ENCODE results near the gene FBP2.
"Not testable (repeated sequence)": the region's sequence is repeated elsewhere in the genome, so short reads cannot be mapped to it uniquely, and the experiment has no call there.

FBP2 gene

GRCh38 chr9:94557376-94557775 is 36.2 kb downstream of the FBP2 start:
- no peak for DNase-seq

DNA sequence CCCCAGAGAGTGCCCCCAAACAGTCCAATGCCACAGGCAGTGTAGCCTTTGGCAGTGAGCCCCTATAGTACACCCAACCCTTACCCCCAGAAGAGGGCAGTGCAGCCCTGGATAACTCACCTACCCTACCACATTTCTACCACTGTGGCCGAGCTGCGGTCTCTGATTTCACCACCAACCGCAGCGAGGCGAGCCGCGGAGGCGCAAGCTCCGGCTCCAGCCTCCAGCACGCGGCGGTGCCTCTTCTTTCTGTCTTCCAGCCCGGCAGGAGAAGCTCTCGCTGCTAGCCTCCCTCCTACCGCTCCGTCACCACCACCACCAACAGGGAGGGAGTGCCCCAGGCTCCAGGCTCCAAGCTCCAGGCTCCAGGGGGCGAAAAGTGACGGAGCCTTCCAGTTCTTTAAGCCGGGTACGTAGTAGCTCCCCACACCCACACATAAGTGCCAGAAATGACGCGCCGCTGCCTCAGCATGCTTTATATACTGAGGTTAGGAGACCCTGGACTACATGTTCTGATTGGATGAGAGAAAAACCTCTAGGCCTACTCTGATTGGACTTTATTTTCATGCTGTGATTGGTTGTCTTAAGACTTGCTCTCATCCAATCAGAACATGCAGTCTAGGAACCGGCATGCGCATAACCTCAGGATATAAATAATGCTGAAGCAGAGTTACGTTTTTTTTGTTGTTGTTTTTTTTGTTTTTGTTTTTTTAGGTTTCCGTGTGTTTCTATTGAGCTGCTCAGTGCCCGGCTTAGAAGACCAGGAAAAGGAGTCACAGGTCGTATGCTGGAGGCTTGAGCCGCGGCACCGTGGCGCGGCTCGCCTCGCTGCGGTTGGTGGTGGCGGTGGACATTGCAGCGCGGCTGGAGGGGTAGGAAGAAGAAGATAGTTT is 38.9 kb downstream of the FBP2 start, which contains the start of gene PCAT7:
Gene PCAT7 (plus strand): TSS at position 645 of the 893 bp plus-strand sequence.
- peak; percentile 44 to 67 for DNase-seq

DNA sequence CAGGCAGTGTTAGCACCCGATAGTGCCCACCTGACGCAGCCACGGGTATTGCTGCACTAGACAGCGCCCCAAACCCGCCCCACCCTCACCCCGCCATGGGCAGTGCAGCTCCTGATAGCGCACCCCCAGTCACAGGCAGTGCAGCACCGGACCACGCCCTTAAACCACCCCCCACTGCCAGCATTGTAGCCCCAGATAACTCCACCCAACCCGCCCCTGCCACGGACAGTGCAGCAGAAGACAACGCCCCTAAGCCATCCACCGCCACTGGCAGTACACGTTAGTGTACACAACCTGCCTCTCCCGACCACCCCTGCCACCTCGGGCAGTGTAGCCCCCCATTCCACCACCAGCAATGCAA is 39.6 kb downstream of the FBP2 start:
- DNase-seq: no peak

GRCh38 chr9:94553029-94553938 is 40.3 kb downstream of the FBP2 start:
- DNase-seq: no peak

- DNase-seq: no peak
Observed at GRCh38 chr9:94545940-94546339, 47.7 kb downstream of the FBP2 start.

GRCh38 chr9:94544335-94544734 is 49.3 kb downstream of the FBP2 start:
- not testable (repeated sequence) for DNase-seq

DNA sequence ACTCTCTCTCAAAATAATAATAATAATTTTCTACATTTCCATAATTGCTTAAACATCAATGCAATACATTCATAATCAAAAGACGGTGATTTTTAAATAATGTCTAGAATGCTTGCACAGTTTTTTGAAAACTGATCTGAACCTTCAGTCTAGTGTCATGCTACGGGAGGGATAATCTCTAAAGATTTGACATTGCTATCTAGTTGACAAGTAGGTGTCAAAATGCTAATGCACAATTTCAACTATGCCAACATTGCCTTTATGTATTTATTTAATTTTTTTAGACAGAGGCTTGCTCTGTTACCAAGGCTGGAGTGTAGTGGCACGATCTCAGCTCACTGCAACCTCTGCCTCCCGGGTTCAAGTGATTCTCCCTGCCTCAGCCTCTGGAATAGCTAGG is 54.7 kb downstream of the FBP2 start:
- no peak for DNase-seq

GRCh38 chr9:94534901-94535300 is 58.7 kb downstream of the FBP2 start:
- DNase-seq: no peak

- no peak for DNase-seq
Observed at GRCh38 chr9:94533601-94534000, 60.0 kb downstream of the FBP2 start.

GRCh38 chr9:94533155-94533554 is 60.5 kb downstream of the FBP2 start:
- no peak for DNase-seq

DNA sequence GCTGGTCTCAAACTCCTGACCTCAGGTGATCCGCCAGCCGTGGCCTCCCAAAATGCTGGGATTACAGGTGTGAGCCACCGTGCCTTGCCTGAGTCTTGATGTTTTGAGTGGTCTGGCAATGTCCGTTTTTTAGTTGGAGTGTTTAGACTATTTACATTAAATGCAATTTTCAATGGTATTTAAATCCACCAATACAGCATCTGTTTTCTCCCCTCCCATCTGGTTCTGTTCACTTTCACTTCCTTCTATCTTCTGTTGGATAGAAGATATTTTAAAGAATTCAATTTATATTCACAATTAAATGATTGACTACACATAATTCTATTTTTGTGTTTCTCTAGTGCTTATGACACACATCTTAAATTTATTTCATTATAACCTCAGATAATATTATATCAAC is 64.7 kb downstream of the FBP2 start:
- no peak for DNase-seq

DNA sequence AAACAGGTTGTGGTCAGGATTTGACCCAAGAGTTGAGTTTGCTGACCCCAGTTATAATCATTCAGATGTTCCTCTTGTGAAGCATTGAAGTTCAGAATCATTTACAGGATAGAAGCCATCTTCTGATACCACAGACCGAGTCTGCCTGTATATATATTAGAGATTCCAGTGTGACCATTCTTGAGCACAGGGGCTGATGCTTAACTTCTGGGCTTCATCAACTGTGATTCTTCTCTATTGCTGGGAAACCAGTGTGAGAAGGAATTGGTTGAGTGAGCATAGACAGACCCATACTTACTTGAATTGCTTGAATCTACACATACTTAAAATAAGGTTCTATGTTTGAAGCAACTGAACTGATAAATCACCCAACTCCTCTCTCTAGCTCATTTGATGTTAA is 66.7 kb downstream of the FBP2 start:
- no peak for DNase-seq

- no peak for DNase-seq
Observed at GRCh38 chr9:94526271-94526670, 67.4 kb downstream of the FBP2 start.

DNA sequence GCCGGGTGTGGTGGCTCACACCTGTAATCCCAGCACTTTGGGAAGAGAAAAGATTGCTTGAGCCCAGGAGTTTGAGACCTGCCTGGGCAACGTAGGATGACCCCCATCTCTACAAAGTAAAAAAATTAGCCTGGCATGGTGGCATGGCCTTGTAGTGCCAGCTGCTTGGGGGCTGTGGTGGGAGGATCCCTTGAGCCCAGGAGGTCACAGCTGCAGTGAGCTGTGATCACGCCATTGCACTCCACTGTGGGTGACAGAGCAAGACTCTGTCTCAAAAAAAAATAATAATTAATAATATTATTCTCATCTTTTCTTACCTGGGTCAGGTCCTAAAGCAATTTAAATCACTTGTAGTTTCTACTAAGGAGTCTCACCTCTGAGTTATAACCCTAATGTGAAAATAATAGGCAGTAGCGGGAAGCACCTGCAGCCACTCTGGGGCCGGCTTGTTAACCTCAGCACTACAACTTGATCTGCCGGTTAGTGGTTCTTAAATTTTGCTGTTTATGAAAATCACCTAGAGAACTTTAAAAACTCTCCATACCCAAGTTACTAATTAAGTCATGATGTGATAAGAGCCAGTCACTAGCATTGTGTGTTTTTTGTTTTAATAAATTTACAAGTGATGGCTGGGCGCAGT is 68.1 kb downstream of the FBP2 start:
- DNase-seq: no peak

DNA sequence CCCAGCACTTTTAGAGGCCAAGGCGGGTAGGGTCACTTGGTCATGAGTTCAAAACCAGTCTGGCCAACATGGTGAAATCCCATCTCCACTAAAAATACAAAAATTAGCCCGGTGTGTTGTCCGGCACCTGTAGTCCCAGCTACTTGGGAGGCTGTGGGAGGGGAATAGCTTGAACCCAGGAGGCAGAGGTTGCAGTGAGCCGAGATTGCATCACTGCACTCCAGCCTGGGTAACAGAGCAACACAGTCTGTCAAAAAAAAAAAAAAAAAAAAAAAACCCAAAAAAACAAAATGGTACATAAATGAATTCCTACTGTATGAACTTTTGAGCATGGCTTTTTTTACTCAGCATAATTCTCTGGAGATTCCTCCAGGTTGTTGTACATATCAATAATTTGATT is 76.4 kb downstream of the FBP2 start:
- DNase-seq: no peak

DNA sequence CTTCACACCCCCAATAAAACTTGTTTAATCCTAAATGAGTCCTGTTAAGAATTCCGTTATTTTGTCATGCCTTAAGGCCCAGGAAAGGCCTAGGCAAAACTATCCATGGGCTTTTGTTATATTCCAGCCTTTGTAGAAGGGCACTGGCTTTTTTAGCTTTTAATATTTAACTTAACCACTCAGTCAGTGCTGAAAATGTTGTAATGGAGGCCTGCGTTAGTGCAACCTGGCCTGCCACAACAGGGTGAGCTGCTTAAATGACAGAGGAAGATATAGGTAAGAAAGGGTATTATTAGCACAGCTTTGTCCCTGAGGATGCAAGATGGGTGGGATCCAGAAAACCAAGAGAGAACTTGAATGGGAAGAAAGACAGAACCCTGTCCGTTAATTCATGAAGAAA is 78.9 kb downstream of the FBP2 start:
- DNase-seq: no peak

- DNase-seq: no peak
Observed at GRCh38 chr9:94511955-94512265, 81.7 kb downstream of the FBP2 start.

DNA sequence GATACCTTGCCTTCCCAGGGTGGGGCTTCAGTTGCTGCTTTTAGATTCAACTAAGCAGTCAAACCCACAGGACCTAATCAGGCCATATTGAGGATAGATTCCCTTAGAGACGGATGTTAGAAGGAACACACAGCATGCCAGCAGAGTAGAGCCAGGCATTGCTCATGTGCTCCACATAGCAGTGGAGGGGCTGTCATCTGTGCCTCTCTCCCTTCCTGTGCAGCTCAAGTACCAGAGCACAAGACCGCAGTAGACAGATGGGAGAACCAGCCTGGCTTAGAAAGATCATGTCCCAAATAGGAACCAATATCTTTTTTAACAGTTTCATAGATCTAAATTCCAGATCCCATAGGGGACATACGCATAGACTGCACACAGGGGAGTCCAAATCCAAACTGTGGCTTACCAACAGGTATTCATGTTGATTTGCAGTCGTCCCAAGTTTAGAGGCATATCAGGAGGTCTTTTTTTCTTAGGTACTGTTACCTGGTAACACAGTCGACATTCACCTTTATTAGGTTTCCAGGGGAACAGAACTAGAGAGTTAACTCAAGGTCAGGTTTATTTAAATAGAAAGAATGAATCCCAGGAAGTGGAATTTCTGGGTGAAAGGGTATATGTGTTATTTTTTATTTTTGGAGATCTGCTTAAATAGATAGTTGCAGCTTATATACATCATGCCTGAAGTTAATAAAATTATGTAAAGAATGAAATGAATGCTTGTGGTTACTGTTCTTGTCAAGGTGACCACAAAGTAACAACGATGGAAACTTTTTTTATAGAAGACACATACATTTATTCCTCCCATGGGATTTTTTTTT is 82.3 kb downstream of the FBP2 start:
- DNase-seq: no peak
